Ramos (cell line): ENCODE results near the gene UNC13A.

Source experiments
- in situ Hi-C: fragments of 300-500 bp; cut with MboI; formaldehyde crosslinking; loops from one replicate; pipeline ENCODE4 v1.14.3; 2022; ENCODE audit warnings: low sequenced_read_pairs; ENCODE audit not compliant: unreplicated experiment

Gene UNC13A

GRCh38 chr19:17676295-17676694 lies 11.9 kb downstream of the UNC13A start:
- in situ Hi-C loops, result no loop called here

GRCh38 chr19:17673937-17674799 lies 14.0 kb downstream of the UNC13A start:
- in situ Hi-C loops, result no loop called here

DNA sequence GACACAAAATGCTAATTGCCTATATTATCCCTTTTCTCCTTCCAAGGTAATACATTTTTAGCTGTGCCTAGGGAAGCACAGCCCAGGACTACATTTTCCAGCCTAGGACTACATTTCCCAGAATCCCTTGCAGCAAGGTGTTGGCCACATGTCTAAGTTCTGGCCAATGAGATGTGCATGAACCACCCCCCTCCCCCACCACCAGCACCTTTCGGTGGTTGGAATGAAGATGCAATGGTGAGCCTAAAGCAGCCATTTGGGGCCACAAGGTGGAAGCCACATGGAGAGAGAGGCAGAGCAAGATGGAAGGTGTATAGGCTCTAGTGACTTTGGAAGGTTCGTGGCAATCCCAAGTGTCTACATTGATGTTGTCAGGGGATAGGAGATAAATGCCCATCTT lies 16.2 kb downstream of the UNC13A start:
- in situ Hi-C loops, result no loop called here

- in situ Hi-C loops, result no loop called here
These were observed 18.7 kb downstream of the UNC13A start for GRCh38 chr19:17669419-17669818.

DNA sequence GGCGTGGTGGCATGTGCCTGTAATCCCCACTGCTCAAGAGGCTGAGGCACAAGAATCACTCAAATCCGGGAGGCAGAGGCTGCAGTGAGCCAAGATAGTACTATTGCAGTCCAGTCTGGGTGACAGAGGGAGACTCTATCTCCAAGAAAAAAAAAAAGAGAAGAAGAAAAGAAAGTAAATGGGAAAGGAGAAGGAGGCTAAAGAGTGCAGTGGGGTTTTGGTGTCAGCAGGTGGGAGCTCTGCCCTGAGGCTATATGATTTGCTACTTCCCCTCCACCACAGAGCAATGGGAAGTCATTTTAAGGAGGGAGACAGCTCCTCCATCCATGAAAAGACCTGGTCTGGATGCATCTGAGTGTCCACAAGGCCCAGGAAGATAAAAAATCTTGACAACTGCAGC lies 23.1 kb downstream of the UNC13A start:
- in situ Hi-C loops, result no loop called here

- in situ Hi-C loops, result no loop called here
These were observed 28.2 kb downstream of the UNC13A start for GRCh38 chr19:17659996-17660395.

GRCh38 chr19:17658666-17659065 lies 29.5 kb downstream of the UNC13A start:
- in situ Hi-C loops, result no loop called here

GRCh38 chr19:17658240-17658639 lies 29.9 kb downstream of the UNC13A start:
- in situ Hi-C loops, result no loop called here

DNA sequence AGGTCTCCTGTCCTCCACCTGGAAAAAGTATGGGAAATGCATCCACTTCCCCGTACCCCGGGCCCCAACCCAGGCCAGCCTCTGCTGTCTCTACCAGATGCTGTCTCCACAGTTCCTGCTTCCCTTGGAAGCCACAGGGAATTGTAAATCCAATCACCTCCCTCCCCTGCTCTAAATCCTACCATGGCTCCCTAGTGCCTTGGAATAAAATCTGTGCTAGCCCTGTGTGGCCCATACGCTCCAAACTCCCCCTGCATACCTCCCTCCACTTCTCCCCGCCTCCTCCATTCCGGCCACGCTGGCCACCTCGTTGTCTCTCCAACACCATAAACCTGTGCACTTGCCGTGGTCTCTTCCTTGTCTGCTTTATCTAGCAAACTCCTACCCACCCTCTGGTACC lies 31.2 kb downstream of the UNC13A start:
- in situ Hi-C loops, result no loop called here

DNA sequence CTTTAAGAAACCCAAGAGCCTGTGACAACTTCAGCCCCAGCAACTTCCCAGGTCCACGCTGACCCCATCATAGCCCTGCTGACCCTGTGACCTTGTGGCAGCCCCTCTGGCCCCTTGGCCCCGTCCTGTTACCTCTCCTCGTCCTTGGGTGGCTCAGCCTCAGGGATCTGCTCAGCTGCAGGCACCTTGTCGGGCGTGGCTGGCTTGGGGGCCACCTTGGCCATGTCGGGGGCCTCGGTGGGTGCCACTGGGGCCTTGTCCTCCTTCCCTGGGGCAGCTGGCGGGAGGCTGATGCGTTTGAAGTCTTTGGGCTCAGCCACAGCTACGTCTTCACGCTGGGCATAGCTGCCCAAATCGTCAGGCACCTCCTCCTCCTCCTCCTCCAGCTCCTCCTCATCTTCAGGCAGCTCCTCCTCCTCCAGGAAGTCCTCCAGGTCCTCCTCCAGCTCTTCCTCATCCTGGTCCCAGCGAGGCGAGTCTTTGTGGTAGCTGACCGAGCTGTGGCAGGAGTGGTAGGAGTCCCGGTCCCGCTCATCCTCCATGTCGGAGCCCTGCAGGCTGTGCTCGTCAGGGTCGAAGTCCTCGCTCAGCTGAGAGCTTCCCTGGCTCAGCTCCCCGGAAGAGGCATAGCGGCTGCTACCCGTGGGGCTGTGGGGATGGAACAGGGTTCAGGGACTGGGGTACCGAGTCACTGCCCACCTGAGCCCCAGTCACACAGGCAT lies 32.2 kb downstream of the UNC13A start:
- in situ Hi-C loops, result no loop called here

- in situ Hi-C loops, result no loop called here
These were observed 33.2 kb downstream of the UNC13A start for GRCh38 chr19:17654993-17655392.

GRCh38 chr19:17652627-17653026 lies 35.5 kb downstream of the UNC13A start:
- in situ Hi-C loops, result no loop called here

DNA sequence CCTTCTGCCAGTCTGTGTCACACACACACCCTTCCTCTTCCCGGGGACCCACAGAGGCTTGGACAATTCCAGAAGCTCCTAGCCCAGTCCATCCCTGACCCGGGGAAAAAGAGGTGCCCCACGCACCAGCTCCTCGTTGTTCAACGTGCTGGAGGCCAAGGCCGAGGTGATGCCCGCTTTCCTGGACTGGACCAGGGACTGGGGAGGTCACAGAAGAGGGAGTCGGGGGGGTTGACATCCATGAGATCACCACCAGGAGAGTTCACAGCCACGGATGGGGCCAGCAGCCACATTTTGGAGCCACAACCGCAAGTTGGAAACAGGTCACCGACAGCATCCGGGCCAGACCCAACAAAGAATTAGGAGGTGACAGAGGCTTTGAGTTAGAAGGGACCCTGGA lies 39.4 kb downstream of the UNC13A start:
- in situ Hi-C loops, result no loop called here

DNA sequence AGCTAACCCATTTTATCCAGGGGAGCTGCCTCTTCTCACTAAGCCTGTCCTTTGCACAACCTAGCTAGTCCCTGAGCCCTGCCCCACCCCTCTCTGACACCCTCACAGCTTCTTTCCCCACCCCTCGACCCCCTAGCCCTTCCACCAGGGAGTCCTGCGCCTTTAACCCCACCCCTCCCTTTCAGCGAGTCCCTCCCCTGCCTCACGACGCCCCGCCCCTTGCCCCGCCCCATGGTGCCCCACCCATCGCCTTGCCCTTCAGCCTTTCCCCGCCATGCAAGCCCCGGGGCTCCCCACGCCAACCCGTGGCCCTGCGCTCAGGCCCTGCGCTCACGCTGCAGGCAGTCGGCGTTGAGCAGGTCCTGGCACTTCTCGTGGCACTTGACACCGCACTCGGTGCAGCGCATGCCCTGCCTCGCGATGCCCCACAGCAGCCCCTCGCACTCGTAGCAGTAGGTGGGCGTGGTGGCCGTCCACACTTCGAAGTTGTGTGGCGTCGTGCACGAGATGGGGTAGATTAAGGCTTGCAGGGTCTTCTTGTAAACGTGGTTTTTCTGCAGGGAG lies 40.0 kb downstream of the UNC13A start:
- in situ Hi-C loops, result no loop called here

- in situ Hi-C loops, result no loop called here
These were observed 40.8 kb downstream of the UNC13A start for GRCh38 chr19:17647071-17648020.

GRCh38 chr19:17646441-17646840 lies 41.7 kb downstream of the UNC13A start:
- in situ Hi-C loops, result no loop called here

DNA sequence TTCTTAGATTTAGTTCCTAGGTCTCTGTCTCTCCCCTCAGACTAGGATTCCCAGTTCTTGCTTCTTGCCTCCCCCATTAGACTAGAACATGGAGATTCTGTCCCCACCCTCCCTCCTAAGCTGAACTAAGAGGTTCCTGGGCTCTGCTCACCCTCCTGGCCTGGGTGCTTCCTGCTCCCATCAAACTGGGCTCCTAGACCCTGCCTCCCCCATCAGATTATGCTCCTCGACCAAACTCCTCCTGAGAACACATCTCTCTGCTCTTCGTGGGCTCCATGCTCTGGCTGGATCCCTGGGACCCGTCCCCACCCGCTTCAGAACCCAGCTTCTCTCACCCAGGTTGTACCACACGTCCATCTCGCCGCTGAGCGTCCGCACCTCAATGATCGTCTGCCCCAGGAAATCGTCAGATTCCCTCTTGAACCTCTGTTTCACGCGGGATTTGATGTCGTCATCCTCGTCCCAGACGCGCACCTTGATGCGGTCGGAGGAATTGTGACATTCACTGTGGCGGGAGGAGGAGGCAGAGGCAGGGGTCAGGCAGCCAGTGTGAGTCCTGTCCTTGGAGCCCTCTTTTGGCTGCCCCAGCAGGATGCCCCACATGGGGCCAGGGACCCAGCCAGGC lies 42.7 kb downstream of the UNC13A start:
- in situ Hi-C loops, result no loop called here

DNA sequence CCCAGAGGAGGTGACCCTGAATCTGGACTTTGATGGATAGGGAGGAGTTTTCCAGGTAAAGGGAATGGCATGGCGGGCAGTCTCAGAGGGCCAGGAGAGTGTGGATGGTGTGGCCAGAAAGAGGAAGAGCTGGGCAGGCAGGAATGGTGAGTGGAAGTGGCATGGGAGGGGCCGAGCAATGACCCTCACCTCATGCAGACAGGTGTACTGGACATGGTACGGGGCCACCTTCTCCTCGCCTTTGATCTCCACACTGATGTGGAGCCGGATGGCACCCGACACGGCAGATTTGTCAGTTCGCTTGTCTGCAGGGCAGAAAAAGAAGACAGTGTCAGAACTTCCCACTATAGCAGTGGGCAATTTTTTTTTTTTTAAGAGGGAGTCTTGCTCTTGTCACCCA lies 45.5 kb downstream of the UNC13A start:
- in situ Hi-C loops, result no loop called here

DNA sequence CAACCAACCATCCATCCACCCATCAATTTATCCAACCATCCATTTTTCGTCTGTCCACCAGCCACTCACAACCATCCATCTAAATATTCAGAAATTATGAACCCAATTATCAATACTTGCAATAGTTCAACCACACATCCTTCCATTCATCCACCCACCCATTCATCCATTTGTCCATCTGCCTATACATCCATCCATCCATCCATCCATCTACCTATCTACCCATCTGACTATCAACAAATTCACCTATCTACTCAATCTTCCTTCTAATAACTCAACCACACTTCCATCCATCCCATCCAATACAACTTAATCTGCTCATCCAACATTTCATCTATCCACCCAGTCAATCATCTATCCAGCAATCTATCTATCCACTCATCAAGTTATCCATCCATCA lies 46.3 kb downstream of the UNC13A start:
- in situ Hi-C loops, result no loop called here

DNA sequence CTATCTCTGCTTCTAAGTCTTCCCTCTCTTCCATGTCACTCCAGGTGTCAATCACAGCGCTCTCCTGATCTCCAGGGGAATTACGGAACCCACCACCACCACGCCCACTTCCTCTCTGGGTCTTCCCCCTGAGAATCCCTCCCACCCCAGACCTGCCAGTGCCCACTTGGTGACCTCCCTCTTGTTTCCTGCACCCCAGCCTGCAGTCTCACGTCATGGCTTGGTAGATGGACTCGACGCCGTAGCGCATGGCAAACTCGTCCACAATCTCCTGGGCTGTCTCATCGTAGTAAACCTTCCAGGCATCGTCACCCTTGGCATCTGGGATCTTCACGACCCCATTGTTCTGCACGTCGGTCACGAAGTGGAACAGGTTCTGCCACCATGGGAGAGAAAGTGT lies 47.0 kb downstream of the UNC13A start:
- in situ Hi-C loops, result no loop called here
